Subcutaneous adipose tissue (tissue), 4 donors: ENCODE data around the gene ITSN1. TPM values are rescaled to one million over a fixed set of nuclear protein-coding genes. Genes with fewer than 3 reads are reported as not detected.

Experiments used
- CTCF ChIP-seq: fragments of 450-650 bp; IDR thresholded peaks from one replicate; pipeline ENCODE4 v1.5.1; 2016; ENCODE audit warnings: low read depth, mild to moderate bottlenecking, control low read depth, antibody characterized with exemption, moderate library complexity
- total RNA-seq, 4 donors: library from RNA; depleted of rRNA; stranded (reverse); fragments of >200 nt; gene quantifications; one replicate each; pipeline ENCODE4 v1.1.0, GENCODE V29; 2016

The ITSN1 gene
- total RNA-seq, 4 donors from 2014 or later = 110 to 241 (median 116) TPM

GRCh38 chr21:33712022-33712803, 69.9 kb downstream of the ITSN1 start:
- no peak for TF ChIP-seq CTCF

GRCh38 chr21:33721081-33721480, 78.8 kb downstream of the ITSN1 start:
- TF ChIP-seq CTCF = no peak

GRCh38 chr21:33729641-33730040, 87.3 kb downstream of the ITSN1 start:
- TF ChIP-seq CTCF = no peak

- no peak for TF ChIP-seq CTCF
These were observed 89.1 kb downstream of the ITSN1 start for GRCh38 chr21:33731447-33731846.

GRCh38 chr21:33732038-33732437, 89.7 kb downstream of the ITSN1 start:
- no peak for TF ChIP-seq CTCF

- no peak for TF ChIP-seq CTCF
These were observed 91.3 kb downstream of the ITSN1 start for GRCh38 chr21:33733601-33734000.

- TF ChIP-seq CTCF = no peak
These were observed 92.0 kb downstream of the ITSN1 start for GRCh38 chr21:33734291-33734690.
